Measurements from ENCODE around the gene SASS6. TPM values are rescaled to one million over a fixed set of nuclear protein-coding genes. Genes with fewer than 3 reads are reported as not detected.
"Not testable (repeated sequence)": the region's sequence is repeated elsewhere in the genome, so short reads cannot be mapped to it uniquely, and the experiment has no call there.

SASS6 gene
- total RNA-seq, 1 donor from 2014 or later = 2.4 TPM

- no peaks in the 10 kb centered on the region for H3K27me3 ChIP-seq
- no peaks in the 10 kb centered on the region for H3K9me3 ChIP-seq
- peaks cover 21% of the 10 kb centered on the region for H3K36me3 ChIP-seq
- no peak for ATAC-seq
- intact Hi-C loops (cut with DNase I) = no loop called here
- DNase-seq = no peak
- no peak overlapping the region for H3K4me3 ChIP-seq
- H3K4me1 ChIP-seq = peaks cover 5% of the 10 kb centered on the region
- no peak overlapping the region for H3K27ac ChIP-seq
- TF ChIP-seq, protein P1, sequence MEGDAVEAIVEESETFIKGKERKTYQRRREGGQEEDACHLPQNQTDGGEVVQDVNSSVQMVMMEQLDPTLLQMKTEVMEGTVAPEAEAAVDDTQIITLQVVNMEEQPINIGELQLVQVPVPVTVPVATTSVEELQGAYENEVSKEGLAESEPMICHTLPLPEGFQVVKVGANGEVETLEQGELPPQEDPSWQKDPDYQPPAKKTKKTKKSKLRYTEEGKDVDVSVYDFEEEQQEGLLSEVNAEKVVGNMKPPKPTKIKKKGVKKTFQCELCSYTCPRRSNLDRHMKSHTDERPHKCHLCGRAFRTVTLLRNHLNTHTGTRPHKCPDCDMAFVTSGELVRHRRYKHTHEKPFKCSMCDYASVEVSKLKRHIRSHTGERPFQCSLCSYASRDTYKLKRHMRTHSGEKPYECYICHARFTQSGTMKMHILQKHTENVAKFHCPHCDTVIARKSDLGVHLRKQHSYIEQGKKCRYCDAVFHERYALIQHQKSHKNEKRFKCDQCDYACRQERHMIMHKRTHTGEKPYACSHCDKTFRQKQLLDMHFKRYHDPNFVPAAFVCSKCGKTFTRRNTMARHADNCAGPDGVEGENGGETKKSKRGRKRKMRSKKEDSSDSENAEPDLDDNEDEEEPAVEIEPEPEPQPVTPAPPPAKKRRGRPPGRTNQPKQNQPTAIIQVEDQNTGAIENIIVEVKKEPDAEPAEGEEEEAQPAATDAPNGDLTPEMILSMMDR (IDR thresholded peaks at IDR 0.05) = no peak
Observed at GRCh38 chr1:100053727-100054126, 79.0 kb downstream of the SASS6 start.

- ATAC-seq (no peak), DNase-seq (no peak)
- H3K4me3 ChIP-seq = no peak overlapping the region
- H3K36me3 ChIP-seq = peaks cover 15% of the 10 kb centered on the region
- TF ChIP-seq, protein P1 (IDR thresholded peaks at IDR 0.05) = no peak
- intact Hi-C loops (cut with DNase I) = no loop called here
- peaks cover 5% of the 10 kb centered on the region for H3K4me1 ChIP-seq
- no peak overlapping the region for H3K27ac ChIP-seq
- no peaks in the 10 kb centered on the region for H3K27me3 ChIP-seq
- no peaks in the 10 kb centered on the region for H3K9me3 ChIP-seq
Observed at GRCh38 chr1:100053119-100053518, 79.6 kb downstream of the SASS6 start.

- intact Hi-C loops (cut with DNase I) = no loop called here
- Histone ChIP-seq H3K27ac (no peak overlapping the region), H3K9me3 (no peaks in the 10 kb centered on the region), H3K4me1 (peaks cover 5% of the 10 kb centered on the region), H3K4me3 (no peak overlapping the region), H3K36me3 (peaks cover 11% of the 10 kb centered on the region), H3K27me3 (no peaks in the 10 kb centered on the region)
- no peak for DNase-seq
- ATAC-seq = no peak
- TF ChIP-seq, protein P1 (IDR thresholded peaks at IDR 0.05) = no peak
Observed at GRCh38 chr1:100051893-100052292, 80.8 kb downstream of the SASS6 start.

- no peaks in the 10 kb centered on the region for H3K27me3 ChIP-seq
- peaks cover 11% of the 10 kb centered on the region for H3K36me3 ChIP-seq
- intact Hi-C loops (cut with DNase I) = no loop called here
- no peaks in the 10 kb centered on the region for H3K9me3 ChIP-seq
- no peak for DNase-seq
- no peak overlapping the region for H3K4me3 ChIP-seq
- TF ChIP-seq, protein P1 (IDR thresholded peaks at IDR 0.05) = no peak
- H3K27ac ChIP-seq = no peak overlapping the region
- H3K4me1 ChIP-seq = peaks cover 8% of the 10 kb centered on the region
- no peak for ATAC-seq
Observed at GRCh38 chr1:100051401-100051800, 81.3 kb downstream of the SASS6 start.

- TF ChIP-seq, protein P1 (IDR thresholded peaks at IDR 0.05) = no peak
- no peak for ATAC-seq
- no peak for DNase-seq
- Histone ChIP-seq H3K36me3 (peaks cover 11% of the 10 kb centered on the region), H3K27me3 (no peaks in the 10 kb centered on the region), H3K9me3 (no peaks in the 10 kb centered on the region), H3K27ac (no peak overlapping the region), H3K4me3 (no peak overlapping the region), H3K4me1 (peaks cover 8% of the 10 kb centered on the region)
- intact Hi-C loops (cut with DNase I) = no loop called here
Observed at GRCh38 chr1:100050139-100050538, 82.6 kb downstream of the SASS6 start.

- ATAC-seq; H3K4me3 ChIP-seq; H3K9me3 ChIP-seq; intact Hi-C loops (cut with DNase I); DNase-seq; H3K27me3 ChIP-seq; H3K4me1 ChIP-seq; H3K27ac ChIP-seq: not testable (repeated sequence)
- H3K36me3 ChIP-seq = peaks cover 11% of the 10 kb centered on the region
Observed at GRCh38 chr1:100047235-100047708, 85.5 kb downstream of the SASS6 start.
